HG03521 (cell line): ENCODE results near the gene ELFN2.

Experiments used
- ATAC-seq: cut with Tn5 transposase; IDR thresholded peaks from one replicate; pipeline ENCODE4 v1.9.1; 2021; ENCODE audit warnings: mild to moderate bottlenecking, moderate library complexity; ENCODE audit not compliant: unreplicated experiment

Gene ELFN2

DNA sequence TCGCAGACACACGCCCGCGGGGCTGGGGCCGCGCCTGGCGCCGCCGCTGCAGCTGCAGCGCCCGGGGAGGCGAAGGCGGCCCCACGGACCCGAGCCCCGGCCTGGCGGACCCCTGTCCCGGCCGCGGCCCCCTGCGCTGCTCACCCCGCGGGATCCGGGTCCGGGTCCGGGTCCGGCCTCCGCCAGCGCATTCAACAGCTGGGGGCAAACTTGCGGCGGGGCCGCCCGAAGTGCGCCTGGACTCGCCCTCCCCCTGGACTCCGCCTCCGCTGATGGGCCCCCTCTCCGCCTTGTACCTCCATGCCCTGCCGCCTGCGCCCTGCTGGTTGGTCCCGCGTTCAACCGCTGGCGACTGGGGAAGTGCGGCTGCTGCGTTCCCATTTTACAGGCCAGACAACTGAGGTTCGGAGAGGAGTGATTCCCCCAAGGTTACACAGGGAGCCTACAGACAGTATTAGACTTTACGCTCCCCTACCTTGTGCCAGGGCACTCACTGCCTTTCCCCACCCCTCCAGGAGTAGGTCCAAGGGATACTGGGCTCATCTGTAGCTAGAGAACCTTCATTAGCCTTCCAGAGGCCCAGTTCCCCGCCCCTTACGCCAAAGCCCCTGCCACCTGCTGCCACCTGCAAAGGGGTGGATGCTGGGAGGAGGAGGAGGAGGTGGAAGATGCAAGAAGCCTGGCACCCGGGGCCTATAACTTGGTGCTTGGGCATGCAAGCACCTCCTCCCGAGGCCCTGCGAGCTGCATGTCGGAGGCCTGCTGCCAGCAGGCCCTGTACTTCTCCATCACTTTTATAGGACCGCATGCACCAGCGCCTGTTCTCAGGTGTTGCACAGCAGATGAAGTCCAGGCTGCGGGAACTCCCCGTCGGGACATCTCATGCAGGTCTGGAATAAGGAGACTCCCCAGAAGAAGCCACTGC is 694 bp upstream of the ELFN2 start:
- no peak for ATAC-seq

DNA sequence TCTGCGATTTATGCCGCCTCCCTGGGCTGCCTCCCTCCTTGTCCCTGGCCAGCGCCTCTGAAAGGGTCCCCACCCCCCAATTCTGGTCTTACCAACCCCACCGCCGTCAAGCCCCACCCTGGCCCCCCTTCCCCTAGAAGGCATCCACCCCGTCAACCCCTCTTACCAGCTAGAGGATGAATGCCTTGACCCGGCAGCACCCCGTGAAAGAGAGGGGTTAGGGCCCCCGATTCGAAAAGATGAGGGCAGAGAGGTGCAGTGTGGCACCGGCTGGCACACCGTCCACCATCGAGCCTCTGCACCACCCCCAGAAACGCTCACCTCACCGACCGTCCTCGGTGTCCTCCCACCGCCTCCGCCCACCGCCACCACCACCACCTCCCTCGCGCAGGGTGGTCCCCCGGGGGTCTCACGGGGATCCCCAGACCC is 559 bp downstream of the ELFN2 start:
- ATAC-seq: no peak

DNA sequence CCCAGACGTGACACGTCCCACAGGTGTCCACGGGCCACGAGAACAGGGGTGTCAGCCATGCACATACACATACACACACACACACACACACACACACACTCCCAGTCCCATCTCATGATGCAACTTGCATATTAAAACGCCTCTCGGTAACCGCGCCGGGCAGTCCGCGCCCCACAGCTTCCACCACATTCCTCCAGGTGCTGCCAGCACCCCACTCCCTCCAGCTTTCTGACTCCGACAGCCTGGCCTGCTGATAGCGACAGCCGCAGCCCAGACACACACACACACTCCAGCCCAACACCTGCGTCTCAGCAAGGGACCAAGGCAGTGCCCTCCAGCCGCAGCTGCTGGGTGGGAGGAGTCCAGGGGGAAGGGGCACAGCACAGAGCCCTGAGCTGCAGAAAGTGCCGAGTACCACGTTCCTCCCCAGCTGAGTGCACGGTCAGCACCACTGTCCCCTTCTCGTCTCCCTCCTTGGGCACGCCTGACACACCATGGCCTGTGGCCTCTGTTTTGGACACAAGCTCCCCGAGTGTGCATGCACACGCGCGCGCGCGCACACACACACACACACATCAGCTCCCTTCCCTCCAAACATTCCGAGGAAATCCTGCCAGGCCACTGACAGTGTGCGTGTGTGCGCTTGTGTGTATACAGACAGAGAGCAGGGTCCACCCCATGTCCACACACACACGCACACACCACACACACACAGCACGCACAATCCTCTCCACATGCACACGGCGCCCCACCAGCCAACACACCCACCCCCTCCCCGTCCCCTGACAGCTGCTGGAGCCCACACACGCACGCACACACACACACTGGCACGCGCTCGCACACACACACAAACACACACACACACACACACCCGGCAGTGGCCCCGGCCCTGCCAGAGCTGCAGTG is 1.2 kb downstream of the ELFN2 start:
- ATAC-seq: no peak

DNA sequence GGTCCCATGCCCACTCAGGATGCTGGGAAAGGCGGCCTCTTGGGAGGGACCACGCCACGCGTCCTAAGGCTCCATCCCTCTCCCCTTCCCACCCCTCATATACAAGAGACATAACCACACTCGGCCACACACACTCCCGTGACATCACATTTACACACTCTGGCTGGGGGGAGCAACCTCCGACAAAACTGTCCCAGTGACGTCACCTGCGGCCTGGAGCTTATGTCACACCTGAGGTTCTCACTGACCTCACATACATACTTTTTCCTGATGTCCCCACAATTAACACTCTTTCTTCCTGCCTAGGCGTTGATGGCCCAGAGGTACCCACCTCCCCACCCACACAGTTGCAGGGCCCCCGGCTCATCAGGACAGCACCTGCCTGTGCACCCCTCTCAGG is 1.9 kb downstream of the ELFN2 start:
- ATAC-seq: no peak

DNA sequence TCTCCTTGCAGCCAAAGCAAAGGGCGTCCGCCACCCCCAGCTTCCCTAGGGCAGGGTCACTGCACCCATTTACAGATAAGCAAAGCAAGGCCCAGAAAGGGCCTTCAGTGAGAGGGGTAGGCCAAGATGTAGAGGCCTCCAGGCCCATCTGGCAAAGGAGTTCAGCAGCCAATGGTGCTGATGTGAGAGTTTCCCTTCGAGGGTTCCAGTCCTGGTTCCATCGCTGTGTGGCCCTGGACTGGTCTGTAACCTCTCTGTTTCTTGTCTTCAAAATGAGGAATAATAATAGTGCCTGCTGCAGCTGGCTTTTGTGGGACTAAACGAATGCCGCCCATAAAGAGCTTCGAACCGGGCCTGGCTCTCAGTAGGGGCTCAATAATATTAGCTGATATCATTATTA is 4.0 kb downstream of the ELFN2 start:
- ATAC-seq: no peak

DNA sequence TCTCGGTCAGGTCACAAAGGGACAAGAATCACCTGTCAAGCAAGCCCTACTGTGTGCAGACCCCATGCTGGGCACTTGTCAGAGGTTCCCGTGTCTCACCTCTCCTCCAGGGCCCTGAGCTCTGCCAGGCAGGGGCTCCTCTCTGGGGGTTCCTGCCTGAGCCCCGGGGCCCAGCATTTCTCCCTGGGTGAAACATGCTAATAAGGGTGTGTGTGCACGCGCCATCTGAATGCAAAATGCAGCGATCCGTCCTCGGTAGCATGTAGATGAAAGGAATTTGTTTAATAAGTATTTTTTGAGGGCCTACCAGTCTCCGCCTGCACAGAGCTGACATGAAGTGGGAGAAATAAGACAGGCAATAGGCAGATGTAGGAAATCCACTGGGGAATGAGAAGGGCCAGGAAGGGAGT is 5.8 kb downstream of the ELFN2 start:
- no peak for ATAC-seq

DNA sequence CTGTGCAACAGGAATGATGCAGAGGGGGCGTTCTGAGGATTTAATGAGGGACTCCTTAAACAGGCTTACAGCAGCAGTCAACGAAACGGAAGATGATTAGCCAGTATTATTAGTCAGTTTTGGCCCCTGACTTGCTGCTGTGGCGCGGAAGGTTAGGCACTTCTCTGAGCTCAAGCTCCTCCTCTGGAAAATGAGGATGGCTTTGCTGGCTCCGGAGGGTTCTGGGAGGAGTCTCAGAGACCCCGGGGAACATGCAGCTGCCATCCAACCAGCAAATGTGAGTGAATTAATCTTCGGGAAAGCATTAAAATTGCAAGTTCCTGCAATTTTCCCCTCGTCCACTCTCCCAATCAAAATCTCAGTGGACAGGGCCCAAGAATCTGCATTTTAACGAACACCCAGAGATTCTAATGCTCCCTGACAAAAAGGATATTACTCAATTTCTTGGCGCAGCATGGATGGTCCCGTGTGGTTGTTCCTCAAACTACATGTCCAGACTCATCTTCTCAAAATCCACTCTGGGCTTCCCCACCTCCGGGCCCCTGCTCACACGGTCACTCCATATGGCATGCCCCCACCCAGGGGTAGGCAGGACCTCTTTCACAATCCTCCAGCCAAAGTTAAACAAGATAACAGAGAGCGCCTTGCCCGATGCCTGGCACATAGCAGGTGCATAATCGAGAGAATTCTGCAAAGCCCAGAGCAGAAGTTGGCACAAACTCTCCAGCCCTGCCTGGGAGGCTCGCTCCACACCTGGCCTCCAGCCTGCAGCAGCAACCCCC is 6.4 kb downstream of the ELFN2 start:
- ATAC-seq: no peak

DNA sequence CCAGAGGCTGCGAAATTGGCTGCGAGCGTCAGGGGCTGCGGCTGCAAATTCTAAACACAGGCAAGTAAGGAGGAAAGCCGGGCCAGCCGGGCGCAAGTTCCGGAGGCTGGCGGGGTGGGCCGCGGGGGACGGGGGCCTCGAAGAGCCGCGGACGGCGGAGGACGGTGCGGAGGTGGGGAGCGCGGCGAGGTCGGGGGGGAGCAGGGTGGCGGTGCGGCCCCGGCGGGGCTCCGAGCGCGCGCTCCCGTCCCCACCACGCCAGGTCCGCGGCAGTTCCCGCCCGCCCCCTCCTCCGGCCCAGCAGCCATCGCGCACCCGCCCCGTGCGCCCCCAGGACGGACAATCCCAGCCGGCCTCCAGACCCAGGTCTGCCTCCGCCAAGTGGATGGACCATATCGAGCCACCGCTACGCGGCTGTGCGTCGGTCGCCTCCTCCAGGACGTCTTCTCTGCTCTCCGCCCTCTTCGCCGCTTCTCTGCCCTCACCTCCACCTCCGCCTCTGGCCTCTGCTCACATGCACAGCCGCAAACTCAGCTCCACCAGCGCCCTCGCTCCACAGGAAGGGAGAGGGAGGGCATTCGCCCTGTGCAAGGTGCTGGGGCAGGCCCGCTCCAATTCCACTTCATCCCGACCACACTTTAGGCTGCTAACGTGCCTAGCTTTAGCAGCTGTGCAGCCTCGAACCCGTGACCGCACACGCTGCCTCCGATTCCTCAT is 7.2 kb downstream of the ELFN2 start:
- ATAC-seq: no peak

DNA sequence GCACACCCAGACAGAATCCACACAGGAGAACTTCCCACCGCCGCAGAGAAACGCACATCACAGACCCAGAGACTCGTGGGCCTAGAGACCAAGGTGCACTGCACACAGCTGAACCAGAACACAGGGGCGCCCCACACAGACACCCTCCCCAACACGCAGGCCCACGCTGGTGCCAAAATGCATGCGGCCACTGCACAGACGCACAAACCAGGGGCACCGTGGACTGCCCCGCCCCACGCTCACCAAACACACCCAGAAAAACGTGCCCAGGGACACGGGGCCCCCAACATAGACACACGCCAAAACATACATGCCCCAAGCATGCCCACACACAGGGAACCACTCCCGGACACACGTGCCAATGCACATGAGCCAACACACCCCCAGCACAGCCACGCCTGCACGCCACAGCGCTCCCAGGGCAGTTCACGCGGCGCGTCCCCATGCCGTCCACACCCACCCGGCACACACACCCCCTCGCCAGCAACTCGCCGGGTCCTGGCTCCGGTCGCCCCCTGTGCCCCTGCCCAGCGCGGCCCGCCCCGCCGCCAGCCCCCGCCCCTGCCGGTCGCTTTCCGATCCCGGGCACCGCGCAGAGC is 7.8 kb downstream of the ELFN2 start:
- no peak for ATAC-seq

DNA sequence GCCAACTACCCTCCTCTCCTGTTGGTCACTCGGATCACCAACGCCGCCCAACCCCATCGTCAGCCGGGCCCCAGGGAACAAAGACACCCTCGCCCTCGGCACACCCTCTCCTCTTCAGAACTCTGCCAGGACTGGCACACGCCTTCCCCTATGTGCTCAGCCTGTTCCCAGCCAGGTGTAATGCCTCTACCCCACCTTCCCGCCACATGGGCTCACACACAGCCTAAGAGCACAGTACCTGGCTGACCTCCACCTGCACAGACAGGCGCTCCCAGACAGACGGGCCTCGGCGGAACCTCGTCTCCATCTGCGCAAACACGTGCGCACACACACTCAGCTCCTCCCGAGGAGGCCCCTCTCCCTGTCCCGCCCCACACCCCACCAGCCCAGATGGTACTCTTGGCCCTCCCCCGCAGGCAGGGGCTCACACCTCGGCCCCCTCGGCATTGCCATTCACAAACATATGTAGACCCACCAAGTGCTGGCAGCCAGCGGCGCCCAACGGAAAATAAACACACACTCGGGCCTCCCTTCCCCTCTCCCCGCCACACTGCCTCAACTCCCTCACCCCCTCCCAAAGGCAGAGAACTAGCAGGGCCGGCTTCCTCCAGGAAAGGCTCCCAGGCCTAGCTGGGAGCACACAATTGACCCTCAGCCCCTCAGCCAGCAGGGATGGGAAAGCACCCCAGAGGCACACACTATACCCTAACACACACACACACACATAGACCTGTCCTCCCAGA is 8.5 kb downstream of the ELFN2 start:
- no peak for ATAC-seq

DNA sequence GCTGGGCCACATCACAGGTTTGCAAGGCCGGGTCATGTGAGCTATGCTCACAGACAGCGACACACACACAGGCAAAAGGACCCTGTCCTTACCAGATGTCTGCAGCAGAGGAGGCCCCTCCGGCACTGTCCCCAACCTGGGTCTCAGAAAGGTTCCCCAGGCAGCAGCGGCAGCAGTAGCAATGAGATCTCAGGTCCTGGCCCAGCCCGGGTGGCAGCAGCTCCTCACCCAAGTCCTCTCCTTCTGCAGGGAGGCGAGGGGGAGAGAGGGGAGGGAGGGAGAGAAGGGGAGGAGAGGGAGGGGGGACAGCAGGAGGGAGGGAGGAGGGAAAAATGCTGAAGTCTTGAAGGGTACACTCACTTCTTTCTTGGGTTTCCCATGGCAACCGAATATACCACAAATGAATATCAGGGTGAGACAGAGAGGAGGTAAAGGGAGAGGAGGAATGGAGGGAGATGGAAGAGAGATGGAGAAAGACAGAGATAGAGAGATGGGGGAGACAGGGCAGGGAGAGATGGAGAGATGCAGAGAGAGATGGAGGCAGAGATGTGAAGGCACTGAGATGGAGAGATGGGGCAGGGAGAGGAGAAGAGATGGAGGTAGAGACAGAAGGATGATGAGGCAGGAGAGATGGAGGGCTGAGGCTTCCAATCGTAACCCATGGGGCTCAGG is 9.5 kb downstream of the ELFN2 start:
- ATAC-seq: no peak

DNA sequence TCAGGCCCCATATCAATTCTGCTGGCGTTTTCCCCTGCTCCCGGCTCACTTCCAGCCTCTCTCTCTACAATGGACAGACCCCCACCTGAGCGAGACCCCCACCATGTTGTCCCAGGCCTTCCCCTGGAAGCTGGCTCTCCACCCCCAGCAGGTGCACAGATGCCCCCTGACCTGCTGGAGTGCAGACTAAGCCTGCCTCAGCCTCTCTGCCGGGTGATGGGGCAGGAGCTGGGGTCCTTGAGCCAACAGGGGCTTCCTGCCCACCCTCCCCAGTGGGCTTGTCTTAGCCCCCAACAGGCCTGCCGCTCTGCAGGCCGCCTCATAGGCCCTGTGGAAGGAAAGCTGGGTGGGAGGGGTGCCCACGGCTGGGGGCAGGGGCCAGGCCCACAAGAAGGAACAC is 10.0 kb downstream of the ELFN2 start:
- no peak for ATAC-seq

DNA sequence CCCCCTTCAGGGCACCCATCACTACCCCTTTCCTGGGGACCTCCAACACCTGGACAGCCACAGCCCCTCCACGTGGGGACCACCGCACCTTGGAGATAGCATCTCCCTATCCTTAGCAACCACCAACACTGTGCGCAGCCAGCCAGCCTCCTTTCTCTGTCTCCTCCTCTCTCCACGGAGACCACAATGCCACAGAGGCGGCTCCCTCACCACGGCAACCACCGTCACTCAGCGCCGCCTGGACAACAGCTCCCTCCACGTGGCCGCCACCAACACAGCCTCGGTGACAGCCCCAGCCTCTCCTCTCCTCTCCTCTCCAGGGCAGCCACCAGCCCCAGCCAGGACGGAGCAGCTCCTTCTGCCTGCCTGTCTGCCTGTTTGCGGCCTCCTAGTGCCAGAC is 10.5 kb downstream of the ELFN2 start:
- ATAC-seq: no peak

DNA sequence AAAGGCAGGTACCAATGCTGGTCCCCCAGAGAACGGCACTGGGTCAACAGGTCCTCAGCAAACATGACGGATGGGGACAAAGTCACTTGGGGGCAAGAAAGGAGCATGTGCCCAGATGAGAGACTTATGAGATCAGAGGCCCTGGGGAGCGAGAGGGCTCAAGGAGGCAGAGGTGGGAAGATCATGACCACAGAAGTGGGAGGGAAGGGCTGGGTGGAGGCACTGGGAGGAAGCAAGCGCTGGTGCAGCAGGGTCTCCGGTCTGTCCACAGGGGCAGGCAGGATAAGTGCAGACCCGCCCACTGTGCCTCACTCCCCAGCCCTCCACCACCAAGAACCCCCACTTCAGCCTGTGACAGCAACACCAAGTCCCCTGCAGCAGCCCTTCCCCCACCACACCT is 10.9 kb downstream of the ELFN2 start:
- ATAC-seq: no peak

DNA sequence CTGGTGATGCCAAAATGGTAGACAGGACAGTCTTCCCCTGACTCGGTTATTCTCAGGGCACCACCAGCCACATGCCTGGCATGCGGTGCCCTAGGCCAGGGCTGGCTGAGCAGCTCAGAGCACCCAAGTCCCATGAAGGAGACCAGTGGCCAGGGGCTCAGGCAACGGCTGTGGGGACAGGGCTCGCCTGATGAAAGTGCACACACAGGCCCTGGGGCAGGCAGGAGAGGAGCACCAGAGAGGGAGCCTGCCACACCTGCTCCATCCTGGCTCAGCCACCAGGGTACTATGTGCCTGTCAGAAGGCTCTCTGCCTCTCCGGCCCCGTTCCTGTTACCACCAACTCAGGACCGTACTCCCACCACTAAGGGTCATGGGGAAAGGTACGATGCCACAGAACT is 12.1 kb downstream of the ELFN2 start:
- ATAC-seq: no peak

DNA sequence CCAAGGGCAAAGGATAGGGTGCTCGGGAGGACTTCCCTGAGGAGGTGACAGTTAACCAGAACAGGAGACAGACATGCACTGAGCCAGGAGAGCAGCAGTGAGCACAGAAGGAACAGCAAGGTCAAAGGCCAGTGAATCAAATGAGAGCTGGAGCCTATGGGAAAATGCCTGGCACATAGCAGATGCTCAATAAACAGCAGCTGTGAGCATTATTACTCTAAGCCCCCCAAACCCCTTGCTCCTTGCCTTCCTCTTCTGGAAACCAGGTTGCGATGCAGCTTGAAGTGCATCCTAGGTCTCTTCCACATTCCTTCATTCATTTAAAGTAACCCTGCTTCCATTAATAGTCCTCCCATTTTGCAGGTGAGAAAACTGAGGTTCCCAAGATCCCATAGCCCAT is 13.0 kb downstream of the ELFN2 start:
- ATAC-seq: no peak

DNA sequence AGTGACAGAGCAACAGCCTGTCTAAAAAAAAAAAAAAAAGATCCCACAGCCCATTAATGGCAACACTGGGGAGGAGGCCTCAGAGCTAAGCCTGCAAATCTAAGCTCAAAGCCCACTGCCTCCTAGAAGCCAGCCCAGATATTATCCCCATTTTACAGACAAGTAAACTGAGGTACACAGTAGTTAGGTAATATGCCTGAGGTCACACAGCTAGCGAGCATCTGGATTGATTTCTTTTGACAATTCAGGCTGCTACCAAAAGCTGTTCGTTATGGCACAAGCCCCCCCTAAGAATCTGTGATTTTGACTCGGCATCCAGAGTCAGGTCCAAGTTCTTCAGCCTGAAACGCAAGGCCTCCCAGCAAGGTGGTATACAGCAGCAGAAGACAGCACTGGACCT is 13.7 kb downstream of the ELFN2 start:
- ATAC-seq: no peak

DNA sequence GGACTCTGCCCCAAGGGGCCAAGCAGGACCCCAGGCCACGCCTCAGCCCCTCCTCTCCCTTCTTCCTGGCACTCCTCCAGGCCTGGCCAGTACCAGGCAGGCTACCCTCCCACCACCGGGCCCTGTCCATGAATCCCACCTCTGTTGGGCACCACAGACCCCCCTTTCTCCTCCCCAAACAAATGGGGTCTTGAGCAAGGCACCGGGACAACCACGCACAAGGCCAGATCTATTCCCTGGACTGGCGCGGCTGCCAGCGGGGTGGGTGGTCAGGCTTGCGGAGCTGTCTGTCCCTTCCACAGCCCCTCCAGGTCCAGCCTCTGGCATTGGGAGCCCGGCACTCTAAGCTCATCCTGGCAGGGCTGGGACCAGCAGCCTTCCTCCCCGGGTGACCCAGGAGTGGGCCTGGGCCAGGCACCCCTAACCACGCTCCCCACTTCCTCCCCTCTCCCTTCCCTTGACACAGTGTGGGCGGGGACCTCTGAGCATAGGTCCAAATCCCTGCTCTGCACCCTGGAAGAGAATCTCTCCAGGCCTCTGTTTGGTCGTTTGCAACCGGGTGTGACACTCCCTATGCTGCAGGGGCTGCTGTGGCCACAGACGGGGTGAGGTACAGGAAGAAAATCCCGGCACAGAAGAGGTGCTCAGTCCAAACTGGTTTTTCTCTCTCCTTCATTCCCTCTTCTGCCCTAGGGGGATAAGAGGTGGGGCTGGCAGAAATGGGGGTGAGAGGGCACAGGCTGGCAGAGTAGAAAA is 14.6 kb downstream of the ELFN2 start:
- no peak for ATAC-seq
